ENCODE results near the gene SLC15A1.
A peak's percentile ranks its signal among the peaks of the same experiment; 100 is the strongest.

The SLC15A1 gene

DNA sequence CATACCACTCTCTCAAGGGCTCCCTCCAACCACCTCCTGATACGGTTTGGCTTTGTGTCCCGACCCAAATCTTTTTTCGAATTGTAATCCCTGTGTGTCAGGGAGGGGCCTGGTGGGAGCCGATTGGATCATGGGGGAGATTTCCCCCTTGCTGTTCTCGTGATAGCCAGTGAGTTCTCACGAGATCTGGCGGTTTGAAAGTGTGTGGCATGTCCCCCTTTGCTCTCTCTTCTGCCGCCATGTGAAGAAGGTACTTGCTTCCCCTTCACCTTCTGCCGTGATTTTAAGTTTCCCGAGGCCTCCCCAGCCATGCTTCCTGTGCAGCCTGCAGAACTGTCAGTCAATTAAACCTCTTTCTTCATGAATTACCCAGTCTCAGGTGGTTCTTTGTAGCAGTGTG lies 34.7 kb upstream of the SLC15A1 start:
- Mint-ChIP-seq H3K27ac (no peak overlapping the region), H3K27me3 (peaks cover 20% of the 10 kb centered on the region), H3K4me1 (no peaks in the 10 kb centered on the region), H3K36me3 (ENCODE audit: low read depth) (peaks cover 5% of the 10 kb centered on the region), H3K4me3 (no peak overlapping the region), H3K9me3 (peaks cover under 1% of the 10 kb centered on the region)
- DNase-seq, result no peak
- ATAC-seq, result no peak

DNA sequence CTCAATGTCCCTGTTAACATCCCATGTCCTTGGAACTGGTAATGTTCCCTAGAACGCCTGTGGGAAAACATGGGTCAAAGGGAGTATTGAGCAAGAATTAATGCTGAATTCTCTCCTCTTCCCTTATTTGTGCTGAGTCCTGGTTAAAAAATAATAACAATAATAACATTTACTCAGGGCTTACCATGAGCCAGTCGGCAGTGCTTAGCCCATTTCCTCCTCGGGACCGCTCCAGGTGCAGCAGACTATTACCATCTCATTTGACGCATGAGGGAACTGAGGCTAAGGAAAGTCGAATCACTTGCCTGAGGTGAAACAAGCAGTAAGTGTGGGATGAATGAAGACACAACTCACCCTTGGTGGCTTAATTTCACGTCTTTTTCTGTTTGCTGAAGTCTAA lies 33.6 kb upstream of the SLC15A1 start:
- Mint-ChIP-seq H3K36me3 (ENCODE audit: low read depth) (no peaks in the 10 kb centered on the region), H3K4me1 (no peaks in the 10 kb centered on the region), H3K27me3 (peaks cover 20% of the 10 kb centered on the region), H3K9me3 (no peaks in the 10 kb centered on the region), H3K4me3 (no peak overlapping the region), H3K27ac (no peak overlapping the region)
- DNase-seq (no peak), ATAC-seq (no peak)

DNA sequence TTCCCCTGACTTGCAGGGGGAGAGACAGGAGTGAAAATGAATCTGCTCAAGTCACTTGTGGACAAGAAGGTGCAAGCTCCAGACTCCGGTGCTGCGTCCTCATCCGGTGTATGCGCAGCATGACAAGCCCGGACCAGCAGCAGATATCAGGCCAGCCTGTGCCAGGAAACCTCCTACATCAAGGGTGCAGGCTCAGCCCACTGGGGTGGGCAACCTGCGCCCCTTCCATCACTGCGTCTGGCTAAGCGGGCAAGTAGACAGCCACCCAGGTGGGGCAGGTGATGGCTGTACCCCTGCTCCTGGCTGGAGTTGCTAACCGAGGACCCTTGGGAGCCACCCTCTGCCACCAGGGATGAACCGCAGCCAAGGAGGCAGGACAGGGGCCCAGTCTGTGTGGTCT lies 32.9 kb upstream of the SLC15A1 start:
- Mint-ChIP-seq H3K36me3 (ENCODE audit: low read depth) (no peaks in the 10 kb centered on the region), H3K27me3 (peaks cover 20% of the 10 kb centered on the region), H3K4me3 (no peak overlapping the region), H3K27ac (no peak overlapping the region), H3K9me3 (no peaks in the 10 kb centered on the region), H3K4me1 (no peaks in the 10 kb centered on the region)
- DNase-seq (no peak), ATAC-seq (no peak)

DNA sequence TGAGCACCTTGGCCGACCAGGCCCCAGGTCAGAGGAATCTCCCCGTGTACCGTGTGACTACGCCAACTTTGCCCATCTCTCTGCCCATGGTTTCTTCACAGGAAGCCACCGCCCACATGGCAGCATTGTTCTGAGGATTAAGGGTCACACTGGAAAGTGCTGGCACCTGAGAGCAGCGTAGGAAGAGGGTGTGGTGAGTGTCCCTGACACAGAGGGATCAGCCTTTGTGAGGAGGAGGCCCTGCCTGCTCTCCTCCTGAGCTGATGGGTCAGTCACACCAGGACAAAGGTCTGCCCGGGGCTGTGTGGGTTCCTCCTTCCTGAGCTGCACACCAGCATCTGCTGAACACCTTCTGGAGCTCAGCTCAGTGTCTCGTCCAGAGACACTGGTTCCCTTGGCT lies 32.2 kb upstream of the SLC15A1 start:
- Mint-ChIP-seq H3K36me3 (ENCODE audit: low read depth) (no peaks in the 10 kb centered on the region), H3K27me3 (peaks cover 20% of the 10 kb centered on the region), H3K4me3 (no peak overlapping the region), H3K4me1 (no peaks in the 10 kb centered on the region), H3K27ac (no peak overlapping the region), H3K9me3 (no peaks in the 10 kb centered on the region)
- DNase-seq (no peak), ATAC-seq (peak; percentile 29)

DNA sequence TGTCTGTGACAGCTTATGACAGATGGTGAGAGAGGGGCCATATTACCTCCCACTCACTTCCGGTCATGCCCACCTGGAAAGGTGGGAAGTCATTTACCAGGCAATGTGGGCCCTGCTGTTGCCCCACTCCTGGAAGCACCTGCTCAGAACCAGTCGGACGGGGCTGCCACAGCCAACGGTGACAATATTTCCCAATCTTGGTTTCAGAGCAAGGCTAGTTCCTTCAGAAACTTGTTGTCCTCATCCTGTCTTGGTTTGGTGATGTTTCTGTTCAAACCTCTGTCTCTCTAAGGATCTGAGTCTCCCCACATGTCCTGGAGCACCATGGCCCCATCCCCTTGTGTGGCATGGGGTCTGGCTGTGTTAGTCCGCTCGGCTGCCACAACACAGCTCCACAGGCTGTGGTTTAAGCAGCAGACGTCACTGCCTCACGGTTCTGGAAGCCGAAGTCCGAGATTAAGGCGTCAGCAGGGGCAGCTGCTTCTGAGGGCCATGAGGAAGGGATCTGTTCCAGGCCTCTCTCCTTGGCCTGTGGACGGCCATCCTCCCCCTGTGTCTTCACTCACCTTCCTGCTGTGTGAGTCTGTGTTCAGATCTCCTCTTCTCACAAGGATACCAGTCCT lies 31.5 kb upstream of the SLC15A1 start:
- Mint-ChIP-seq H3K27me3 (peaks cover 13% of the 10 kb centered on the region), H3K27ac (no peak overlapping the region), H3K36me3 (ENCODE audit: low read depth) (no peaks in the 10 kb centered on the region), H3K4me1 (no peaks in the 10 kb centered on the region), H3K4me3 (no peak overlapping the region), H3K9me3 (no peaks in the 10 kb centered on the region)
- ATAC-seq (no peak), DNase-seq (no peak)

DNA sequence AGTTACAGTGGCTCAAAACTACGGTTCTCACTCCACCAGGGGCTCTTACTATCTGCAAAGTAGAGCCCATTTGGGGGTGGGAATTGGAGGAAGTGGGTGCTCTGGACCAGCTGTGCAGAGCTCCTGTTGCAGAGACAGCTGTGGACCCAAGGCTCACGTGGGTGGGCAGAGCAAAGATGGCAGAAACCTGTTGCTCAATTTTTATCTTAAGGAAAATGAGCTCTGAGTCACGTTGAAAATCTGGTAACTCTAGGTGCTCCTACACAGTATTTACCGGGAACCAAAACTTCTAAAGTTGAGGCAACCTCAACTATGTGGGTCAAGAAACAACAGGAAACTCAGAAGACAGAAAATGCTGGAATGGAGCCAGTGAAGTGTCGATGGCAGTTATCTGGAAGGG lies 30.2 kb upstream of the SLC15A1 start:
- H3K4me3 Mint-ChIP-seq, result no peak overlapping the region
- H3K27ac Mint-ChIP-seq, result no peak overlapping the region
- ATAC-seq (no peak), DNase-seq (no peak)
- H3K27me3 Mint-ChIP-seq, result peaks cover 8% of the 10 kb centered on the region
- no peaks in the 10 kb centered on the region for H3K36me3 Mint-ChIP-seq (ENCODE audit: low read depth)
- H3K4me1 Mint-ChIP-seq, result no peaks in the 10 kb centered on the region
- H3K9me3 Mint-ChIP-seq, result no peaks in the 10 kb centered on the region

DNA sequence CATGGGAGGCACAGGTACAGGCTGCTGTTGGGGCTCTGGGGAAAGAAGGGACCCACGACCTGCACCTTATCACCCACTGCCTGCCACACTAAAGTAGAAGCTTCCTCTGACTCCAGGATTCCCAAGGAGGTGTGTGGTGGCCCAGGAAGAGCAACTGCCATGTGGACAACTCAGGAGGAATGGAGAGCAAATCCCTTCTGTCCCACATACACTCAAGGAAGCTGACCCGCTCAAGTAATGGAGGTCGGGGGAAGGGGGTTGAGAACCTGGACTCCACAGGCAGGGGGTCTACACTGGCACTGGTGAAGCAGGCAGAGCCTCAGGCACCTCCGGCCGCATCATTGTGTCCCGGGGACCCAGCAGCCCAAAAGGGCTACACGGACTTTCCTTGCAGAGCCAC lies 29.4 kb upstream of the SLC15A1 start:
- Mint-ChIP-seq H3K9me3 (no peaks in the 10 kb centered on the region), H3K4me1 (no peaks in the 10 kb centered on the region), H3K27me3 (peaks cover 7% of the 10 kb centered on the region), H3K4me3 (no peak overlapping the region), H3K36me3 (ENCODE audit: low read depth) (no peaks in the 10 kb centered on the region), H3K27ac (no peak overlapping the region)
- DNase-seq (no peak), ATAC-seq (no peak)

DNA sequence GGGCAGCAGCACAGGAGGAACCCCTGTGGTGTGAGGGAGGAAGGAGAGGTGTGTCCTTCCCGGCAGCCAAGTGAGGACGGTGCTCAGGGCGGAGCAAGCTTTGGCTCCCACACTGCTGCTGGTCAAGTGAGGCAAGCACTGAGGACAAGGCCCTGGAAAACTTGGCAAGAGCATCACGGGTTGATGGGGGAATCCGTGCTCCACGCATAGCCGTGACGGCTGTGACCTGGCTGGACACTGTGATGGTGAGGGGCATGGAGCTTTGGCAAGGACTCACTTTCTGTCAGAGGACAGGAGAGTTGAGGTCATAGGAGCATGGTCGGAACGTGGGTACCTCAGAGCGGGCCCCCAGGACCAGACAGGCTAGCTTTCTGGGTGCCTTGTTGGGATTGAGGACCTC lies 29.0 kb upstream of the SLC15A1 start:
- H3K27me3 Mint-ChIP-seq, result peaks cover 5% of the 10 kb centered on the region
- H3K36me3 Mint-ChIP-seq (ENCODE audit: low read depth), result no peaks in the 10 kb centered on the region
- no peaks in the 10 kb centered on the region for H3K9me3 Mint-ChIP-seq
- DNase-seq (no peak), ATAC-seq (no peak)
- H3K4me1 Mint-ChIP-seq, result no peaks in the 10 kb centered on the region
- H3K4me3 Mint-ChIP-seq, result no peak overlapping the region
- no peak overlapping the region for H3K27ac Mint-ChIP-seq

DNA sequence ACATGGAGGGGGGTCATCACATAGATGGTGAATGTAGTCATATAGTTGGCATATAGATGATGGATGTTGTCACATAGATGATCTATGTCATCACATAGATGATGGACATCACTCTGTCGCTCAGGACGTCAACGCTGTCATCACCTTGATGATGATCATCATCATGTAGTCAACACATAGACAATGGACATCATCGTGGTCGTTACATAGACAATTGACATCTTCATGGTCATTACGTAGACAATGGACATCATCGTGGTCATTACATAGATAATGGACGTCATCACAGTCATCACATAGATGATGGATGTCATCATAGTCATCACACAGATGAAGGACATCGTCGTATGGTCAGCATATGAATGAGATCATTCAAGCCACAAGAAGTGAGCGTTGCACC lies 28.6 kb upstream of the SLC15A1 start:
- Mint-ChIP-seq H3K27ac (no peak overlapping the region), H3K36me3 (ENCODE audit: low read depth) (no peaks in the 10 kb centered on the region), H3K27me3 (peaks cover 5% of the 10 kb centered on the region), H3K9me3 (no peaks in the 10 kb centered on the region), H3K4me3 (no peak overlapping the region), H3K4me1 (no peaks in the 10 kb centered on the region)
- DNase-seq (no peak), ATAC-seq (no peak)

DNA sequence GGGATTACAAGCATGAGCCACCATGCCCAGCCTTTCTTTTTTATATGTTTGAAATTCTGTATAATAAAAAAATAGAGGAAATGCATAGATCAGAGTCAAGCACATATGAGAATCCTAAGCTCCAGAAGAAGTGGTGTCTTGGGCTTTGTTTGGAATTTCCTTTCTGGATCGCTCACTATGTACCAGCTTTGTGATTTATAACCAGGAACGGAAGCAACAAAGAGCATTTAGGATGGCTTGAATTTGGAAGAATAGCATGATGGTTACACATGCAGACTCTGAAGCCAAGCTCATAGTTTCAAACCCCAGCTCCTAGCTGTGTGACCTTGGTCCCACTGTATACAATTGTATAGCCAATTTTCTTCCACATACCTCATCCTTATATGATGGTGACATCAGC lies 28.0 kb upstream of the SLC15A1 start:
- H3K9me3 Mint-ChIP-seq, result no peaks in the 10 kb centered on the region
- no peaks in the 10 kb centered on the region for H3K36me3 Mint-ChIP-seq (ENCODE audit: low read depth)

DNA sequence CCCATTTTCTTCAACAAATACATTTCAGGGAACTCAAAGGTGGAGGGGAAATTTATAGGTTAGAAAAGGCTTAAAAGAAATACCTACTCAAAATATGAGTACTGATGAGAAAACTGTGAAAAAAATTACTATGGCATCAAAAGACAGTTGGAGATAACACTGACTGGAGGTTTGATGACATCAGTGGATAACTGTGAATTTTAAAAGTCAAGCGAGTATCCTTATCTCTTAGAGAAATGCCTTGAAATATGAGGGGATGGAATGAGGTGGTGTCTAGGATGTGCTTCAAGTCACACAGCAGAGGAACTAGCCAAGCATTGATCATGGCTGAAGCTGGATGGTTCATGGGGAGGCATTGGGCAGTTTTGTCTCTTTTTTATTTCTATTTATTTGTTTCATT lies 27.2 kb upstream of the SLC15A1 start:
- H3K4me1 Mint-ChIP-seq, result no peaks in the 10 kb centered on the region
- DNase-seq (no peak), ATAC-seq (no peak)
- H3K36me3 Mint-ChIP-seq (ENCODE audit: low read depth), result no peaks in the 10 kb centered on the region
- no peak overlapping the region for H3K27ac Mint-ChIP-seq
- no peak overlapping the region for H3K4me3 Mint-ChIP-seq
- peaks cover 5% of the 10 kb centered on the region for H3K27me3 Mint-ChIP-seq
- no peaks in the 10 kb centered on the region for H3K9me3 Mint-ChIP-seq

More for the DNA sequence above, 28.0 kb upstream of the SLC15A1 start:
- no peak overlapping the region for H3K27ac Mint-ChIP-seq
- H3K27me3 Mint-ChIP-seq, result peaks cover 5% of the 10 kb centered on the region
- H3K4me3 Mint-ChIP-seq, result no peak overlapping the region
- H3K4me1 Mint-ChIP-seq, result no peaks in the 10 kb centered on the region
- ATAC-seq, result no peak
- DNase-seq, result no peak

DNA sequence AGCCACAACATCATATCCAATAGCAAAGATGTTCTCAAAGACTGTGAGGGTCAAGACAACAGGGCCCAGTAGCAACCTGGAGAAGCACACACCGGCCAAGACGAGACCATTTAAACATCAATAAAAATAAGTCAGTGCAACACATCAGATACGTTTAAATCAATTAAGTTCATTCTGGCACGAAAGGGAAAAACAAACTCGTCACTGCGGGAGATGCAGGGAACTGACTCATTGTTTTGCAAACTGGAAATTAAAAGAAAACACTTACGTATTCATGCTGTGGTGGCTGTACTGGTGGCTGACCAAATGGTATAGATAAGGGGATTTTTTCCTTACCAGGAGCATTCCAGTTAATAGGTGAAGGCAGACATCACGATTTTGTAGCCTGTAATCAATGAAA lies 26.3 kb upstream of the SLC15A1 start:
- no peak for ATAC-seq
- no peak overlapping the region for H3K4me3 Mint-ChIP-seq
- H3K27me3 Mint-ChIP-seq, result peaks cover 5% of the 10 kb centered on the region

DNA sequence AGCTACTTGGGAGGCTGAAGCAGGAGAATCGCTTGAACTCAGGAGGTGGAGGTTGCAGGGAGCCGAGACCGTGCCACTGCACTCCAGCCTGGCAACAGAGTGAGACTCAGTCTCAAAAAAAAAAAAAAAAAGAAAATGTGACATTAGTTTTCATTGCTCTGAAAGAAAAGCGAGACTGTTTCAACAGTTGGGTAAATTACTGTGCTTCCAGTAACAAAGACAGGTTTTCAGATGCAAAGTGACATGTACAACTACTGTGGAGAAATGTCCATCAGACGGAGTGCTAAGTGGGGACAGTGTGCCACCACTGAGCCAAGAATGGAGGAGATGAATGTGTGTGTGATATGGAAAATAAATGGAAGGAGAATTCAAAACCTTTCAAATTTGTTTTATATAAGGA lies 24.2 kb upstream of the SLC15A1 start:
- Mint-ChIP-seq H3K4me3 (no peak overlapping the region), H3K27me3 (peaks cover 5% of the 10 kb centered on the region), H3K27ac (no peak overlapping the region), H3K36me3 (ENCODE audit: low read depth) (no peaks in the 10 kb centered on the region), H3K9me3 (no peaks in the 10 kb centered on the region), H3K4me1 (no peaks in the 10 kb centered on the region)
- DNase-seq (no peak), ATAC-seq (no peak)

More for the DNA sequence above, 26.3 kb upstream of the SLC15A1 start:
- Mint-ChIP-seq H3K9me3 (no peaks in the 10 kb centered on the region), H3K36me3 (ENCODE audit: low read depth) (no peaks in the 10 kb centered on the region), H3K27ac (no peak overlapping the region), H3K4me1 (no peaks in the 10 kb centered on the region)
- no peak for DNase-seq

DNA sequence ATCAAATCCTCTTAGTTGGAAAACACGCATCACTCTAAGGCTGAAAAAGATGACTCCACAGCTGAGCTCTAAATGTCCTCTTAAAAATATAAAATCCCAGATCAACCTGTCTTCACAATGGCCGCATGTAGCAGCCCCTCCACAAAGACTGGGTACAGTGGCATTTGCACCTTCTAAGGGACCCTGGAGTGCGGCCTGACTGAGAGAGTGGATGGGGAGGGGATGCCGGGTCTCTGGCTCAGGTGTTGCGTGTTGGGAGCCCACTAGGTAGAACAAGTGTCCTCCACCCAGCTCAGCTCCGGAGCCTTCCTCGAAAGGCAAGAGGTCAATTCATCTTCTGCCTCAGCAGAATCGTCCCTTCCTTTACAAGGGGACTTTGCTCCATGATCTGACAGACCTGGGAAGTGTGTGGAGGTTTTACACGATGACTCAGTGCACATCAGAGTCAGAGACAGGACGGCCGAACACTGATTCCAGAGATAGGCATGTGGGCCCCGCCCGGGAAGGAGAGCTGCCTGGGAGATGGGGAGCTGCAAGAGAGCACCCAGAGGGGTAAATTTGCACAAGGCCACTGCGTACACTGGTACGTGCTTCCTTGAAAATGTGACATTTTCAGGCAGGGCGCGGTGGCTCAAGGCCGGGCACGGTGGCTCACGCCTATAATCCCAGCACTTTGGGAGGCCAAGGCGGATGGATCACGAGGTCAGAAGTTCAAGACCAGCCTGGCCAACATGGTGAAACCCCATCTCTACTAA lies 23.5 kb upstream of the SLC15A1 start:
- no peak for DNase-seq
- no peak overlapping the region for H3K27ac Mint-ChIP-seq
- H3K4me3 Mint-ChIP-seq, result no peak overlapping the region
- H3K9me3 Mint-ChIP-seq, result peaks cover 6% of the 10 kb centered on the region
- peaks cover 5% of the 10 kb centered on the region for H3K27me3 Mint-ChIP-seq
- H3K36me3 Mint-ChIP-seq (ENCODE audit: low read depth), result no peaks in the 10 kb centered on the region
- no peak for ATAC-seq
- no peaks in the 10 kb centered on the region for H3K4me1 Mint-ChIP-seq

DNA sequence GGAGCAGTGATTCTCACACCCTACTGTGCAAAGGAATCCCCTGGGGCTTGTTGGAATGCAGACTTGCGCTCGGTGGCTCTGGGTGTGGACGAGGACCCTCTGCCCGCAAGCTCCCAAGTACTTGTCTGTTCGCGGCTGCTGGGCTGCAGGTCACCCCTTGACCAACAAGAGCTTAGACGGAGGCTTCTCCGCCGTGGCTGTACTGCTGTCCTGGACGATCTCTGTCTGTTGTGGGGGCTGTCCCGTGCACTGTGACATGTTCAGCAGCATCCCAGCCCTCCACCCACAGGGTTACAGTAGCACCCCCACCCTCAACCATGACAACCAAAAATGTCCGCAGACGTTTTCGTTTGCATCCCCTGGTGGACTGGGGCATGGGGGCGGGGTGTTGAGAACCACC lies 22.9 kb upstream of the SLC15A1 start:
- Mint-ChIP-seq H3K27ac (no peak overlapping the region), H3K4me1 (no peaks in the 10 kb centered on the region), H3K27me3 (peaks cover 5% of the 10 kb centered on the region), H3K9me3 (peaks cover 9% of the 10 kb centered on the region), H3K36me3 (ENCODE audit: low read depth) (no peaks in the 10 kb centered on the region), H3K4me3 (no peak overlapping the region)
- no peak for ATAC-seq
- no peak for DNase-seq
